Neural progenitor cell (in vitro differentiated cells): ENCODE data around the gene KLHL35. TPM values are rescaled to one million over a fixed set of nuclear protein-coding genes. Genes with fewer than 3 reads are reported as not detected.

Experiments
- DNase-seq: peaks from one replicate; pipeline ENCODE4 v3.0.0-alpha.2; 2016; ENCODE audit warnings: low spot score
- H2AFZ ChIP-seq: fragments of 200-600 bp; sonication (generic); replicated peaks from 2 replicates; pipeline ENCODE4 v1.6.1; 2016; ENCODE audit warnings: antibody characterized with exemption
- H3F3A ChIP-seq: fragments of 200-600 bp; sonication (generic); 2 replicates; pipeline ENCODE4 v1.6.1; 2016; ENCODE audit warnings: antibody characterized with exemption, low read depth
- H3K27ac ChIP-seq: fragments of 200-600 bp; sonication (generic); 2 replicates; pipeline ENCODE4 v1.5.1; 2016; ENCODE audit warnings: mild to moderate bottlenecking
- H3K27me3 ChIP-seq: fragments of 200-600 bp; sonication (generic); 2 replicates; pipeline ENCODE4 v1.6.1; 2016; ENCODE audit warnings: mild to moderate bottlenecking, moderate library complexity
- H3K36me3 ChIP-seq: fragments of 200-600 bp; sonication (generic); 2 replicates; pipeline ENCODE4 v1.5.1; 2016
- H3K4me1 ChIP-seq: fragments of 200-600 bp; sonication (generic); 2 replicates; pipeline ENCODE4 v1.6.1; 2016; ENCODE audit warnings: mixed run types
- H3K4me2 ChIP-seq: fragments of 200-600 bp; sonication (generic); 2 replicates; pipeline ENCODE4 v1.6.1; 2016
- H3K4me3 ChIP-seq: fragments of 200-600 bp; sonication (generic); 2 replicates; pipeline ENCODE4 v1.5.1; 2016
- H3K79me2 ChIP-seq: fragments of 200-600 bp; sonication (generic); 2 replicates; pipeline ENCODE4 v1.6.1; 2016; ENCODE audit warnings: low read depth
- H3K9ac ChIP-seq: fragments of 200-600 bp; sonication (generic); 2 replicates; pipeline ENCODE4 v1.6.1; 2016
- H3K9me3 ChIP-seq: fragments of 200-600 bp; sonication (generic); 2 replicates; pipeline ENCODE4 v1.5.1; 2016; ENCODE audit warnings: low read depth
- H4K20me1 ChIP-seq: fragments of 200-600 bp; sonication (generic); 2 replicates; pipeline ENCODE4 v1.6.1; 2016; ENCODE audit warnings: low read depth
- H3K27ac Mint-ChIP-seq: 3 replicates; pipeline ENCODE4 v1.8.0; 2021; ENCODE audit warnings: mixed read lengths
- H3K27me3 Mint-ChIP-seq: 2 replicates; pipeline ENCODE4 v1.8.0; 2022; ENCODE audit warnings: low read depth, mild to moderate bottlenecking, inconsistent platforms, moderate library complexity, mixed read lengths; ENCODE audit not compliant: insufficient read depth
- H3K36me3 Mint-ChIP-seq: 3 replicates; pipeline ENCODE4 v1.8.0; 2021; ENCODE audit warnings: mixed read lengths
- H3K4me1 Mint-ChIP-seq: 3 replicates; pipeline ENCODE4 v1.8.0; 2021; ENCODE audit warnings: mixed read lengths
- H3K4me3 Mint-ChIP-seq: 3 replicates; pipeline ENCODE4 v1.8.0; 2021; ENCODE audit warnings: mild to moderate bottlenecking, moderate library complexity, mixed read lengths
- H3K9me3 Mint-ChIP-seq: 3 replicates; pipeline ENCODE4 v1.8.0; 2020; ENCODE audit warnings: mixed read lengths
- EZH2 ChIP-seq: fragments of 200-600 bp; sonication (generic); IDR thresholded peaks from 2 replicates; pipeline ENCODE4 v1.6.1; 2017; ENCODE audit warnings: antibody characterized with exemption, mild to moderate bottlenecking, moderate library complexity
- EZH2phosphoT487 ChIP-seq: fragments of 200-600 bp; sonication (generic); IDR thresholded peaks from 2 replicates; pipeline ENCODE4 v1.6.1; 2017; ENCODE audit warnings: antibody characterized with exemption
- total RNA-seq: library from RNA; depleted of rRNA; stranded (reverse); fragments of >200 nt; gene quantifications from 2 replicates; pipeline ENCODE4 v1.2.3, GENCODE V29; 2015; ENCODE audit warnings: low replicate concordance
- TF ChIP-seq, protein P1 (sequence below): fragments of 200-600 bp; sonication (generic); IDR thresholded peaks from 2 replicates; pipeline ENCODE4 v1.5.1; 2017; ENCODE audit warnings: antibody characterized with exemption, mild to moderate bottlenecking

Gene KLHL35
- total RNA-seq, 1 donor from 2014 or later: 1.2 TPM

DNA sequence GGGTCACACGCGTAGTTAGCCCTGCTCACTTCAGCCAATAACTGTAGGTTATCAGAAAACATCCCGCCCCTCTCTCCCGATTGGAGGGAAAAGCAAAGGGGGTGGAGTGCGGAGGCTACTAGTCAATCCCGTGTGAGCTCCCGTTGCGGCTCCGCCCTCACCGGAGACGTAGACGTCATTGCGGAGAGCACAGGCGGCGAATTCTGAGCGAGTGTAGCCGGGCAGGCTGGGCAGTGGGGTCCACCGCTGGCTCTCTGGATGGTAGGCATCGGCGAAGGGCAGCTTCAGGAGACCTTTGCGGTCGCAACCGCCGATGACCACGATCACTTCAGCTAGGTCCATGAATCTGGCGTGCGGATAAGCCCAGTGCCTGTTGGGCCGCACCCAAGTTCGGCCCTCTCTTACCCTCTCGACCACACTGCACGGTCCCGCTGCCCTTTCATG lies 4.7 kb downstream of the KLHL35 start:
- Mint-ChIP-seq H3K4me1 (peaks cover 48% of the 10 kb centered on the region), H3K36me3 (peaks cover 11% of the 10 kb centered on the region), H3K9me3 (peaks cover 12% of the 10 kb centered on the region), H3K4me3 (no peak overlapping the region), H3K27me3 (peaks cover 38% of the 10 kb centered on the region), H3K27ac (no peak overlapping the region)
- peak; percentile 76 for DNase-seq
- Histone ChIP-seq H3K27me3 (peaks cover 68% of the 10 kb centered on the region), H3F3A (peaks cover 62% of the 10 kb centered on the region), H3K4me1 (peaks cover 34% of the 10 kb centered on the region), H4K20me1 (peaks cover 39% of the 10 kb centered on the region), H3K9me3 (peaks cover 9% of the 10 kb centered on the region), H3K79me2 (no peaks in the 10 kb centered on the region), H3K4me2 (no peak overlapping the region), H3K27ac (no peak overlapping the region), H3K4me3 (no peak overlapping the region), H3K9ac (no peak overlapping the region), H3K36me3 (no peaks in the 10 kb centered on the region), H2AFZ (no peak overlapping the region)
- TF ChIP-seq, protein P1, sequence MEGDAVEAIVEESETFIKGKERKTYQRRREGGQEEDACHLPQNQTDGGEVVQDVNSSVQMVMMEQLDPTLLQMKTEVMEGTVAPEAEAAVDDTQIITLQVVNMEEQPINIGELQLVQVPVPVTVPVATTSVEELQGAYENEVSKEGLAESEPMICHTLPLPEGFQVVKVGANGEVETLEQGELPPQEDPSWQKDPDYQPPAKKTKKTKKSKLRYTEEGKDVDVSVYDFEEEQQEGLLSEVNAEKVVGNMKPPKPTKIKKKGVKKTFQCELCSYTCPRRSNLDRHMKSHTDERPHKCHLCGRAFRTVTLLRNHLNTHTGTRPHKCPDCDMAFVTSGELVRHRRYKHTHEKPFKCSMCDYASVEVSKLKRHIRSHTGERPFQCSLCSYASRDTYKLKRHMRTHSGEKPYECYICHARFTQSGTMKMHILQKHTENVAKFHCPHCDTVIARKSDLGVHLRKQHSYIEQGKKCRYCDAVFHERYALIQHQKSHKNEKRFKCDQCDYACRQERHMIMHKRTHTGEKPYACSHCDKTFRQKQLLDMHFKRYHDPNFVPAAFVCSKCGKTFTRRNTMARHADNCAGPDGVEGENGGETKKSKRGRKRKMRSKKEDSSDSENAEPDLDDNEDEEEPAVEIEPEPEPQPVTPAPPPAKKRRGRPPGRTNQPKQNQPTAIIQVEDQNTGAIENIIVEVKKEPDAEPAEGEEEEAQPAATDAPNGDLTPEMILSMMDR: no peak
- TF ChIP-seq EZH2 (no peak), EZH2phosphoT487 (no peak)

DNA sequence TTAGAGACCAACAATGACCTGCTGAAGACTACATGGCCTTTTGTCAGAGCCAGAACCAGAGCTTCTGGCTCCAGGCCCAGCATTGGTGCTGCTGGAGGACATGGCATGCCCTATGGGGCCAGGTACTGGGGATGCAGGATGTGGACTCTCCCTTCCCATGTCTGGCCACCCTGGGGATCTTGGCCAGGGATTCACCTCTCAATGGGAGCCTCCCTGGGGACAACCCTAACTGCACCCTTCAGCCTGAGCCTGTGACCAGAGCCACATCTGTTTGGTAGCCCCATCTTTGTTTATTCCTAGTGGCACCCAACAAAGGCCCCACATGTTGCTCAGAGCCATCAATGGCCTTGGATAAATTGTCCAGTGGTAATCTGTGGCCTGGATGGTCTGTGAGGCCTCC lies 5.8 kb downstream of the KLHL35 start:
- no peak for DNase-seq
- Histone ChIP-seq H3K4me1 (peaks cover 23% of the 10 kb centered on the region), H3K79me2 (no peaks in the 10 kb centered on the region), H3F3A (peaks cover 57% of the 10 kb centered on the region), H3K4me3 (no peak overlapping the region), H3K9ac (no peak overlapping the region), H2AFZ (no peak overlapping the region), H3K36me3 (no peaks in the 10 kb centered on the region), H3K9me3 (peaks cover 9% of the 10 kb centered on the region), H3K4me2 (no peak overlapping the region), H4K20me1 (peaks cover 41% of the 10 kb centered on the region), H3K27me3 (peaks cover 57% of the 10 kb centered on the region), H3K27ac (no peak overlapping the region)
- TF ChIP-seq EZH2phosphoT487: no peak
- TF ChIP-seq EZH2: no peak
- TF ChIP-seq, protein P1: no peak
- H3K27ac Mint-ChIP-seq: no peak overlapping the region
- peaks cover 20% of the 10 kb centered on the region for H3K36me3 Mint-ChIP-seq
- H3K4me3 Mint-ChIP-seq: no peak overlapping the region
- peaks cover 39% of the 10 kb centered on the region for H3K4me1 Mint-ChIP-seq
- H3K9me3 Mint-ChIP-seq: peaks cover 12% of the 10 kb centered on the region
- H3K27me3 Mint-ChIP-seq: peaks cover 30% of the 10 kb centered on the region

DNA sequence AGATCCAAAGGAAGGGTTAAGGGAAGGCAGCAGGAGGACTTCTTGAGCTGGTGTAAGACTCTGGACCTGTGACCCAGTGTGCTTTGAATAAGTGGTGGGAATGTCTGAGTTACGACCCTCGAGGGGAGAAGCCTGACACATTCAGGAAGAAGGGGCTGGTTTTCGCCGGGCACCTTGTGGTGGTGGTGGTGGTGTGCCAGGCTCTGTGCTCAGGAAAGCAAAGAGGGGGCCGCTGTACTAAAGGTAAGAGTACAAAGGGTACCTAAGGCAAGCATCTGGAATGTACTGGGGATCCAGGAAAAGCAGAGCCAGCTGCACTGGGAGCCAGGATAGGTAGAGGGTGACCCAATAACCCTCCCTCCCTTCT lies 6.3 kb downstream of the KLHL35 start:
- Histone ChIP-seq H3K36me3 (no peaks in the 10 kb centered on the region), H3F3A (peaks cover 52% of the 10 kb centered on the region), H3K79me2 (no peaks in the 10 kb centered on the region), H2AFZ (no peak overlapping the region), H3K9ac (no peak overlapping the region), H3K4me3 (no peak overlapping the region), H3K4me1 (peaks cover 26% of the 10 kb centered on the region), H3K27ac (no peak overlapping the region), H4K20me1 (peaks cover 39% of the 10 kb centered on the region), H3K9me3 (peaks cover 9% of the 10 kb centered on the region), H3K4me2 (no peak overlapping the region), H3K27me3 (peaks cover 52% of the 10 kb centered on the region)
- Mint-ChIP-seq H3K9me3 (peaks cover 12% of the 10 kb centered on the region), H3K4me1 (peaks cover 42% of the 10 kb centered on the region), H3K27me3 (peaks cover 25% of the 10 kb centered on the region), H3K27ac (no peak overlapping the region), H3K4me3 (no peak overlapping the region), H3K36me3 (peaks cover 24% of the 10 kb centered on the region)
- TF ChIP-seq EZH2: no peak
- no peak for TF ChIP-seq EZH2phosphoT487
- TF ChIP-seq, protein P1: no peak
- no peak for DNase-seq
